Sigmoid colon (tissue), 7 donors: ENCODE measurements around the gene TDRD3. TPM values are rescaled to one million over a fixed set of nuclear protein-coding genes. Genes with fewer than 3 reads are reported as not detected.

Experiments used
- DNase-seq: peaks from one replicate; pipeline ENCODE4 v3.0.0-alpha.2; 2019
- H3K27ac ChIP-seq, 4 donors: fragments of 200-600 bp; sonication (generic); one replicate each; pipeline ENCODE4 v1.5.1; 2016 to 2019; ENCODE audit warnings: mild to moderate bottlenecking in 1 of 4
- H3K27me3 ChIP-seq, 3 donors: fragments of 200-600 bp; sonication (generic); one replicate each; pipeline ENCODE4 v1.5.1; 2019; ENCODE audit warnings: mild to moderate bottlenecking in 1 of 3
- H3K36me3 ChIP-seq, 4 donors: fragments of 200-600 bp; sonication (generic); one replicate each; pipeline ENCODE4 v1.5.1; 2016 to 2019
- H3K4me1 ChIP-seq, 4 donors: fragments of 200-600 bp; sonication (generic); one replicate each; pipeline ENCODE4 v1.5.1; 2017 to 2019
- H3K4me3 ChIP-seq, 4 donors: fragments of 200-600 bp; sonication (generic); one replicate each; pipeline ENCODE4 v1.5.1; 2017 to 2019; ENCODE audit warnings: mild to moderate bottlenecking in 2 of 4, moderate library complexity in 1 of 4
- H3K9me3 ChIP-seq, 4 donors: fragments of 200-600 bp in 3 of 4; sonication (generic) in 3 of 4; one replicate each; pipeline versions ENCODE4 v1.5.1 to v1.6.1; 2013 to 2019
- EP300 ChIP-seq, 4 donors: sonication (generic); formaldehyde crosslinking; IDR thresholded peaks; one replicate each; pipeline ENCODE4 v1.6.1; 2017; ENCODE audit warnings: antibody characterized with exemption in 4 of 4
- POLR2A ChIP-seq, 2 donors: fragments of 450-650 bp; IDR thresholded peaks; one replicate each; pipeline ENCODE4 v1.6.1; 2016; ENCODE audit warnings: antibody characterized with exemption in 2 of 2, mild to moderate bottlenecking in 2 of 2, moderate library complexity in 2 of 2
- POLR2AphosphoS5 ChIP-seq, 4 donors: sonication (generic); formaldehyde crosslinking; IDR thresholded peaks; one replicate each; pipeline ENCODE4 v1.6.1; 2017; ENCODE audit warnings: antibody characterized with exemption in 4 of 4
- WGBS, 2 donors: extraction: QIAGEN DNeasy Blood & Tissue Kit; methylation state at CpG; one replicate each; pipeline ENCODE4 v1.1.7; 2013; 5-methylcytosine and 5-hydroxymethylcytosine counted together
- intact Hi-C: fragments of 100-400 bp; cut with DNase I; formaldehyde crosslinking; loops from one replicate; pipeline ENCODE4 v1.15.1; 2023
- polyA plus RNA-seq, 3 donors: library from polyadenylated mRNA; stranded (reverse); fragments of 200-250 nt; gene quantifications; one replicate each; pipeline ENCODE4 v1.2.3, GENCODE V29; 2013
- total RNA-seq, 4 donors: library from RNA; depleted of rRNA; stranded (reverse); fragments of >200 nt; gene quantifications; one replicate each; pipeline ENCODE4 v1.1.0, GENCODE V29; 2016
- TF ChIP-seq, protein P1 (sequence below), 4 experiments: fragments of 450-650 bp in 3 of 4; fragments of 200-600 bp in 1 of 4; IDR thresholded peaks; one replicate each; pipeline ENCODE4 v1.5.1; 2016 to 2019; ENCODE audit warnings: antibody characterized with exemption in 4 of 4, mild to moderate bottlenecking in 3 of 4, moderate library complexity in 2 of 4
- donor health status: healthy with polysubstance abuse.
- donor health status: Bipolar disorder and iron deficiency.
- donor health status: healthy.

The TDRD3 gene
- total and polyA plus RNA-seq, 7 donors: 9.3 to 43.5 (median 27.4) TPM

DNA sequence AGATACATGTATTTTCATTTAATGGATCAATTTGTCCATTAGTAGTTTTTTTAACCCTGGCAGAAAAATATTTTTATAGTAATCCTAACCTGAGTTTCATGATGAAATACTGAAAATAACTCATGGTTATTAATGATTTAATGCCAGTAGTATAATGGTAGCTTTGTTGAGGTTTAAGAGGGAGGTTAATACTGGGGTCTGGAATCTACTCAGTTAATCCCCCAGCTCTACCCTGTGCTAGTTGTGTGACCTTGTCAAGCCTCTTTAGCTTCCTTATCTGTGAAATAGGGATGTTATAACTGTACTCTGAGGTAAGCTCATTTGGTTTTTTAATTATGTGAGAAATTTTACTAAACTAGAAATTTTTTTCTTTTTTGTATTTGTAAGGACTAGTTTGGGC is 122.5 kb downstream of the TDRD3 start:
- intact Hi-C loops: no loop called here
- Histone ChIP-seq H3K4me3 (no peak overlapping the region), H3K27me3 (no peaks in the 10 kb centered on the region), H3K4me1 (no peaks in the 10 kb centered on the region), H3K27ac (no peak overlapping the region), H3K9me3 (no peaks in the 10 kb centered on the region), H3K36me3 (peaks cover 0 to 12% (median 3%) of the 10 kb centered on the region in 4 donors)
- TF ChIP-seq POLR2A (IDR thresholded peaks at IDR 0.05): no peak
- no peak for TF ChIP-seq POLR2AphosphoS5 (IDR thresholded peaks at IDR 0.05)
- no peak for TF ChIP-seq EP300 (IDR thresholded peaks at IDR 0.05)
- TF ChIP-seq, protein P1, sequence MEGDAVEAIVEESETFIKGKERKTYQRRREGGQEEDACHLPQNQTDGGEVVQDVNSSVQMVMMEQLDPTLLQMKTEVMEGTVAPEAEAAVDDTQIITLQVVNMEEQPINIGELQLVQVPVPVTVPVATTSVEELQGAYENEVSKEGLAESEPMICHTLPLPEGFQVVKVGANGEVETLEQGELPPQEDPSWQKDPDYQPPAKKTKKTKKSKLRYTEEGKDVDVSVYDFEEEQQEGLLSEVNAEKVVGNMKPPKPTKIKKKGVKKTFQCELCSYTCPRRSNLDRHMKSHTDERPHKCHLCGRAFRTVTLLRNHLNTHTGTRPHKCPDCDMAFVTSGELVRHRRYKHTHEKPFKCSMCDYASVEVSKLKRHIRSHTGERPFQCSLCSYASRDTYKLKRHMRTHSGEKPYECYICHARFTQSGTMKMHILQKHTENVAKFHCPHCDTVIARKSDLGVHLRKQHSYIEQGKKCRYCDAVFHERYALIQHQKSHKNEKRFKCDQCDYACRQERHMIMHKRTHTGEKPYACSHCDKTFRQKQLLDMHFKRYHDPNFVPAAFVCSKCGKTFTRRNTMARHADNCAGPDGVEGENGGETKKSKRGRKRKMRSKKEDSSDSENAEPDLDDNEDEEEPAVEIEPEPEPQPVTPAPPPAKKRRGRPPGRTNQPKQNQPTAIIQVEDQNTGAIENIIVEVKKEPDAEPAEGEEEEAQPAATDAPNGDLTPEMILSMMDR (IDR thresholded peaks at IDR 0.05): no peak
- no peak for DNase-seq

DNA sequence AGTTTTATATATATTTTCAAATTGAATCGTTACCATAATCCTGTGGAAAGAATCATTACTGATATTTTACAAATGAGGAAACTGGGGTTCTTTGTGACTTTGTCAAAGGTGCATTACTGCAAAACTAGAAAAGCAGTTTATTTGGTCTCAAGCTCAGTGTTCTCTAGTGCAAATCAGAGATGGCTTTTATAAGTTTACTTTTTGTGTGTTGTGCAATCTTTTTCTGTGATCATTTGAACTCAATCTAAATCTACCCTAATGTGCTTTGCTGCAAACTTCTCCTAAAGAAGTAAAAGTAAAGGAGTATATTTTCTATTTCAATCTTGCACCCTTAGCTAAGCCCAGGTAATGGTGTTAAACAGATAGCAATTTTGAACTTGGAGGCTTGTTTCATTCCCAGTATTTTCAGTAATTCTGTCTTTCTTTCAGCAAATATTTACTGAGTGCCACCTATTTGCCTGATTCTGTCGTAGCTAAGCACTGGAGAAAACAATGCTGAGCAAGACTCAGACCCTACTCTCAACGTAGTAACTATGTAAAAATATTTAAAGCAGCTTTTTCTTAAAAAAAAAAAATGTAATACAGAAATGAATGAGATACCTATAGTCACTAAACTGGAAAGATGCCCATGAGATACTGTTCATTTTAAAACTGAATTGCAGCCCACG is 124.0 kb downstream of the TDRD3 start:
- no peak overlapping the region for H3K27ac ChIP-seq
- 78 to 89% methylated on average over 4 of the region's 4 CpGs for WGBS, 2 donors
- intact Hi-C loops: no loop called here
- H3K36me3 ChIP-seq: peaks cover 0 to 12% (median 3%) of the 10 kb centered on the region in 4 donors
- H3K4me1 ChIP-seq: no peaks in the 10 kb centered on the region
- H3K9me3 ChIP-seq: no peaks in the 10 kb centered on the region
- TF ChIP-seq, protein P1 (IDR thresholded peaks at IDR 0.05): no peak
- TF ChIP-seq POLR2AphosphoS5 (IDR thresholded peaks at IDR 0.05) (no peak), POLR2A (IDR thresholded peaks at IDR 0.05) (no peak), EP300 (IDR thresholded peaks at IDR 0.05) (no peak)
- no peak overlapping the region for H3K4me3 ChIP-seq
- no peak for DNase-seq
- H3K27me3 ChIP-seq: no peaks in the 10 kb centered on the region

DNA sequence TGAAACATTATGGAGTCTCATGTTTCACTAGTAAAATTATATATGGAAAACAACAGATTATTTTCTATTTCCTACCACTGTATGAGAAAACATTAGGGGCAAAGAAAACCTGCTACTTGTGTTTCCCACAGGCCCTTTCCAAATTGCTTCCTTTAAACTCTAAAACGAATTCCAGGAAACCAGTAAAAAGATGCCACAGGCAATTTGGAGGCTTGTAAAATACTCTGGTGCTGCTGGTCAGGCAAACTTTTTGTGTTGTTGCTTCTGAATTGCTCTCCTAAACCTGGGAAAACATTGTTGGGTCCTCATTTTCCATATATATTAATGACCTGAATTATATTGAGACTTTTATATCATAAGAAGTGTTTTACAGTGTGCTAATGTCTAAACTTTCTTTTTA is 141.5 kb downstream of the TDRD3 start:
- Histone ChIP-seq H3K36me3 (peaks cover 0 to 17% (median 0%) of the 10 kb centered on the region in 4 donors), H3K4me3 (no peak overlapping the region), H3K4me1 (no peaks in the 10 kb centered on the region), H3K27me3 (no peaks in the 10 kb centered on the region), H3K9me3 (no peaks in the 10 kb centered on the region), H3K27ac (no peak overlapping the region)
- intact Hi-C loops: no loop called here
- 12 to 63% methylated on average over 1 of the region's 1 CpG for WGBS, 2 donors
- TF ChIP-seq POLR2A (IDR thresholded peaks at IDR 0.05) (no peak), POLR2AphosphoS5 (IDR thresholded peaks at IDR 0.05) (no peak), EP300 (IDR thresholded peaks at IDR 0.05) (no peak)
- TF ChIP-seq, protein P1 (IDR thresholded peaks at IDR 0.05): no peak
- DNase-seq: no peak

DNA sequence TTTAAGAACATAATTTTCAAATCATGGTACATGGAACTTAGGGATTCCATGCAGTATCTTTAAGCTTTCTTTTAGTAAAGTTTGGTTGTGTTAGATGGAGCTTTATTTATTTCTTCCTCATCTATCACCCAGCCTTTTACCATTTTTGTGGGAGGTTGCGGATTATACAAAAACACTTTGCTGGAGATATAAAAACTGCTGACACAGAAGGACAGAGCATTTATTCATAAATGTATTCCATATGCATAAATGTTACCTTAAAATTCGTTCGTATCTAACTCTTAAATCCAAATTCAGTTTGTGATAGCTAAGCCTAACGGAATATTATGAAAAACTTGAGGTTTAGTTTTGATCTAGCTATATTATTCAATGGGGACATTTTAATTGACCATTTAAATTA is 143.3 kb downstream of the TDRD3 start:
- no peaks in the 10 kb centered on the region for H3K4me1 ChIP-seq
- WGBS, 2 donors: 96 to 98% methylated on average over 4 of the region's 4 CpGs
- peaks cover 0 to 15% (median 0%) of the 10 kb centered on the region in 4 donors for H3K36me3 ChIP-seq
- intact Hi-C loops: no loop called here
- no peaks in the 10 kb centered on the region for H3K9me3 ChIP-seq
- H3K27me3 ChIP-seq: no peaks in the 10 kb centered on the region
- DNase-seq: no peak
- H3K4me3 ChIP-seq: no peak overlapping the region
- no peak overlapping the region for H3K27ac ChIP-seq
- TF ChIP-seq EP300 (IDR thresholded peaks at IDR 0.05) (no peak), POLR2A (IDR thresholded peaks at IDR 0.05) (no peak), POLR2AphosphoS5 (IDR thresholded peaks at IDR 0.05) (no peak)
- TF ChIP-seq, protein P1 (IDR thresholded peaks at IDR 0.05): no peak
